Stimulated activated CD4-positive, alpha-beta T cell treated with anti-CD3 and anti-CD28 coated beads, TNF-alpha, amount 100 ng/mL, for 1 hour (primary cell): ENCODE results near the gene TSSK3.
"Not testable (repeated sequence)": the region's sequence is repeated elsewhere in the genome, so short reads cannot be mapped to it uniquely, and the experiment has no call there.

Experiments
- DNase-seq, 3 donors: peaks; one replicate each; pipeline ENCODE4 v3.0.0-alpha.2; 2020; ENCODE audit warnings: low read depth in 3 of 3, low spot score in 1 of 3

Gene TSSK3

GRCh38 chr1:32338637-32339145 is 23.6 kb upstream of the TSSK3 start:
- no peak for DNase-seq

- DNase-seq, result no peak
Measured at GRCh38 chr1:32339363-32339978, 22.9 kb upstream of the TSSK3 start.

GRCh38 chr1:32341186-32341757 is 21.1 kb upstream of the TSSK3 start:
- DNase-seq, result no peak

GRCh38 chr1:32341971-32342370 is 20.4 kb upstream of the TSSK3 start:
- no peak for DNase-seq

GRCh38 chr1:32342704-32343103 is 19.6 kb upstream of the TSSK3 start:
- no peak for DNase-seq

- DNase-seq, result no peak
Measured at GRCh38 chr1:32345289-32345827, 17.0 kb upstream of the TSSK3 start.

- DNase-seq, result no peak
Measured at GRCh38 chr1:32346532-32347157, 15.7 kb upstream of the TSSK3 start.

GRCh38 chr1:32349211-32349708 is 13.1 kb upstream of the TSSK3 start:
- DNase-seq, result no peak

- DNase-seq, result peak in 2 of 3 donors; percentile 44 to 75
Measured at GRCh38 chr1:32350785-32351398, 11.4 kb upstream of the TSSK3 start.

- peak; percentile 81 to 89 (median 86) for DNase-seq
Measured at GRCh38 chr1:32351399-32352238, 10.7 kb upstream of the TSSK3 start.

- DNase-seq, result no peak
Measured at GRCh38 chr1:32352239-32352745, 10.0 kb upstream of the TSSK3 start.

GRCh38 chr1:32352831-32353383 is 9.4 kb upstream of the TSSK3 start:
- DNase-seq, result no peak

GRCh38 chr1:32353431-32353830 is 8.9 kb upstream of the TSSK3 start:
- no peak for DNase-seq

GRCh38 chr1:32353886-32354570 is 8.3 kb upstream of the TSSK3 start:
- no peak for DNase-seq

GRCh38 chr1:32355778-32356177 is 6.6 kb upstream of the TSSK3 start:
- not testable (repeated sequence) for DNase-seq

GRCh38 chr1:32356478-32356877 is 5.9 kb upstream of the TSSK3 start:
- DNase-seq, result no peak

- no peak for DNase-seq
Measured at GRCh38 chr1:32357614-32358013, 4.7 kb upstream of the TSSK3 start.

- no peak for DNase-seq
Measured at GRCh38 chr1:32358435-32358834, 3.9 kb upstream of the TSSK3 start.

GRCh38 chr1:32361308-32361673 is 1.0 kb upstream of the TSSK3 start:
- no peak for DNase-seq
